GM12875 (cell line): ENCODE results near the gene CLEC10A.

Experiments
- H3K4me3 ChIP-seq: one replicate; pipeline ENCODE4 v1.5.1; 2011; ENCODE audit warnings: low read depth, low read length, control low read depth
- CTCF ChIP-seq: IDR thresholded peaks from 2 replicates; pipeline ENCODE4 v1.5.1; 2011; ENCODE audit warnings: low read depth, mild to moderate bottlenecking, control low read depth, inconsistent platforms, low read length, moderate library complexity, borderline replicate concordance; ENCODE audit not compliant: insufficient read depth

The CLEC10A gene

GRCh38 chr17:7039832-7040231 is 40.2 kb downstream of the CLEC10A start:
- no peak for TF ChIP-seq CTCF
- no peak overlapping the region for H3K4me3 ChIP-seq

GRCh38 chr17:7038025-7038862 is 41.8 kb downstream of the CLEC10A start:
- H3K4me3 ChIP-seq, result no peak overlapping the region
- TF ChIP-seq CTCF, result 0 out of 2 replicates have a peak, but pooled peaks have one; percentile 9

GRCh38 chr17:7035591-7036368 is 44.3 kb downstream of the CLEC10A start, which contains the start of gene SLC16A13:
TSS of gene SLC16A13 (plus strand) at chr17:7036015. CDS start at chr17:7036383, 368 bp downstream.
- TF ChIP-seq CTCF, result no peak
- H3K4me3 ChIP-seq, result peak within 1 kb of the TSS; percentile 89

GRCh38 chr17:7034955-7035590 is 45.0 kb downstream of the CLEC10A start:
- TF ChIP-seq CTCF, result no peak
- H3K4me3 ChIP-seq, result peak overlapping the region; percentile 89

- no peak overlapping the region for H3K4me3 ChIP-seq
- no peak for TF ChIP-seq CTCF
These were observed 50.4 kb downstream of the CLEC10A start for GRCh38 chr17:7029659-7030058.

- TF ChIP-seq CTCF, result no peak
- H3K4me3 ChIP-seq, result no peak overlapping the region
These were observed 51.0 kb downstream of the CLEC10A start for GRCh38 chr17:7029096-7029495.
